Neutrophil (primary cell): ENCODE results near the gene GPR39.

Experiments used
- H3K27ac ChIP-seq: fragments of 200-600 bp; sonication (generic); 2 replicates; pipeline ENCODE4 v1.5.1; 2016; ENCODE audit warnings: mild to moderate bottlenecking, moderate library complexity
- H3K27me3 ChIP-seq: fragments of 200-600 bp; sonication (generic); 2 replicates; pipeline ENCODE4 v1.6.0; 2016; ENCODE audit warnings: mild to moderate bottlenecking
- H3K36me3 ChIP-seq: fragments of 200-600 bp; sonication (generic); 2 replicates; pipeline ENCODE4 v1.5.1; 2017
- H3K4me1 ChIP-seq, 2 experiments: fragments of 200-600 bp in 1 of 2; sonication (generic) in 1 of 2; 1 replicate in 1 of 2; 2 replicates in 1 of 2; pipeline versions ENCODE4 v1.5.1 to v1.6.1; 2013 to 2016; ENCODE audit warnings: low read depth in 1 of 2, low read length in 1 of 2, mild to moderate bottlenecking in 1 of 2, moderate library complexity in 1 of 2; ENCODE audit not compliant: control insufficient read depth in 1 of 2, insufficient read depth in 1 of 2
- H3K4me3 ChIP-seq, 2 experiments: fragments of 200-600 bp in 1 of 2; sonication (generic) in 1 of 2; 1 replicate in 1 of 2; 2 replicates in 1 of 2; pipeline ENCODE4 v1.5.1; 2013 to 2016; ENCODE audit warnings: low read depth in 1 of 2, low read length in 1 of 2, mild to moderate bottlenecking in 1 of 2, moderate library complexity in 1 of 2
- H3K9me3 ChIP-seq: fragments of 200-600 bp; sonication (generic); 2 replicates; pipeline ENCODE4 v1.5.1; 2016
- TF ChIP-seq, protein P1 (sequence below): fragments of 200-600 bp; sonication (generic); IDR thresholded peaks from 2 replicates; pipeline ENCODE4 v1.5.1; 2016; ENCODE audit warnings: antibody characterized with exemption

GPR39 gene

GRCh38 chr2:132416723-132417395 lies at the start of gene GPR39:
GPR39 (plus strand) TSS chr2:132416805.
- H3K27ac ChIP-seq = no peak within 1 kb of the TSS
- H3K27me3 ChIP-seq = peaks cover 48% of the 10 kb centered on the region
- H3K9me3 ChIP-seq = no peaks in the 10 kb centered on the region
- no peaks in the 10 kb centered on the region for H3K36me3 ChIP-seq
- TF ChIP-seq, protein P1, sequence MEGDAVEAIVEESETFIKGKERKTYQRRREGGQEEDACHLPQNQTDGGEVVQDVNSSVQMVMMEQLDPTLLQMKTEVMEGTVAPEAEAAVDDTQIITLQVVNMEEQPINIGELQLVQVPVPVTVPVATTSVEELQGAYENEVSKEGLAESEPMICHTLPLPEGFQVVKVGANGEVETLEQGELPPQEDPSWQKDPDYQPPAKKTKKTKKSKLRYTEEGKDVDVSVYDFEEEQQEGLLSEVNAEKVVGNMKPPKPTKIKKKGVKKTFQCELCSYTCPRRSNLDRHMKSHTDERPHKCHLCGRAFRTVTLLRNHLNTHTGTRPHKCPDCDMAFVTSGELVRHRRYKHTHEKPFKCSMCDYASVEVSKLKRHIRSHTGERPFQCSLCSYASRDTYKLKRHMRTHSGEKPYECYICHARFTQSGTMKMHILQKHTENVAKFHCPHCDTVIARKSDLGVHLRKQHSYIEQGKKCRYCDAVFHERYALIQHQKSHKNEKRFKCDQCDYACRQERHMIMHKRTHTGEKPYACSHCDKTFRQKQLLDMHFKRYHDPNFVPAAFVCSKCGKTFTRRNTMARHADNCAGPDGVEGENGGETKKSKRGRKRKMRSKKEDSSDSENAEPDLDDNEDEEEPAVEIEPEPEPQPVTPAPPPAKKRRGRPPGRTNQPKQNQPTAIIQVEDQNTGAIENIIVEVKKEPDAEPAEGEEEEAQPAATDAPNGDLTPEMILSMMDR = no peak
- no peak within 1 kb of the TSS for H3K4me3 ChIP-seq
- no peaks in the 10 kb centered on the region for H3K4me1 ChIP-seq

GRCh38 chr2:132368191-132368590 lies 48.4 kb upstream of the GPR39 start:
- TF ChIP-seq, protein P1 = no peak
- Histone ChIP-seq H3K9me3 (no peaks in the 10 kb centered on the region), H3K36me3 (no peaks in the 10 kb centered on the region), H3K4me3 (no peak overlapping the region), H3K27ac (no peak overlapping the region), H3K4me1 (no peaks in the 10 kb centered on the region), H3K27me3 (no peaks in the 10 kb centered on the region)

DNA sequence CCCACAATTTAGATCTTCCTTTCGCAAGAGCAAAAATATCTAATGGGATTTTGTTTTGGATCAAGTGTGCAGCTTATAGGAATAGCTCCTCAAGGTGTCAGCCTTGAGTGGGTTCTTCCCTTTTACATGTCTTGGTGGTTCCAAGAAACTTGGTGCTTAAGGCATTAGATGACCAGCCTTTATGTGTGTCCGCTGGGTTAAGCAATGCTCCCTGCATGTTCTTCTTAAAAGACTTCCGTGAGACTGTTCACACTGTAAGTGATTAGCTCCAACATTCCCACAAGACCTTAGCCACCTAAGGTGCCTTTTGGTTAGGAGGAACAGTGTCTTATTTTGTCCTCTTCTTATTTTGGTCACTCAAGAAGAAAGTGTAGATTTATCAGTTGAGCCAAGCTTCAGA lies 44.3 kb upstream of the GPR39 start:
- Histone ChIP-seq H3K36me3 (no peaks in the 10 kb centered on the region), H3K4me3 (no peak overlapping the region), H3K9me3 (no peaks in the 10 kb centered on the region), H3K27ac (no peak overlapping the region), H3K4me1 (no peaks in the 10 kb centered on the region), H3K27me3 (no peaks in the 10 kb centered on the region)
- TF ChIP-seq, protein P1 = no peak

DNA sequence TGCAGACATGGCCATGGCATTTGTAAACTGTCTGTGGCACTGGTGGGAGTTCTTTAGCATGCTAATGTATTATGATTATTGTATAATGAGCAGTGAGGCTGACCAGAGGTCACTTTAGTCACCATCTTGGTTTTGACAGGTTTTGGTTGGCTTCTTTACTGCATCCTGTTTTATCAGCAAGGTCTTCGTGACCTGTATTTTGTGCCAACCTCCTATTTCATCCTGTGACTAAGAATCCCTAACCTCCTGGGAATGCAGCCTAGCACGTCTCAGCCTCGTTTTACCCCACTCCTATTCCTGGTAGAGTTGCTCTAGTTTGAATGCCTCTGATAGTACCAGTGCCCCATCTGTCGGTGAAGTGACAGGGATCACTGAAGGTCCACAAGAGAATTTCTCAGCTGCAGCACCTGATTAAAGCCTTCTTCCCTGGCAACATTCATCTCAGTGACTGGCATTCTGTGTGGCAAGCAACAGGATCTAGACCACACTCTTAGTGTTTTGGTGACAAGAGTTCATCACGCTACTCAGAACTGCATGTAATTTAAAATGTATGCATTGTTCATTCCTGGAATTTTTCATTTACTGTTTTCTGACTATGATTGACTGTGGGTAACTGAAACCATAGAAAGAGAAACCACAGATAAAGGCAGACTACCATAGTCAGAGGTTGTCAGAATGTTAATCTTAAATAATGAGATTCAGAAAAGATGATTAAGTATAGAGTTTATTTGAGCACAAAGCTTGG lies 43.0 kb upstream of the GPR39 start:
- H3K36me3 ChIP-seq = no peaks in the 10 kb centered on the region
- H3K9me3 ChIP-seq = no peaks in the 10 kb centered on the region
- no peaks in the 10 kb centered on the region for H3K4me1 ChIP-seq
- no peaks in the 10 kb centered on the region for H3K27me3 ChIP-seq
- TF ChIP-seq, protein P1 = no peak
- no peak overlapping the region for H3K27ac ChIP-seq
- no peak overlapping the region for H3K4me3 ChIP-seq

DNA sequence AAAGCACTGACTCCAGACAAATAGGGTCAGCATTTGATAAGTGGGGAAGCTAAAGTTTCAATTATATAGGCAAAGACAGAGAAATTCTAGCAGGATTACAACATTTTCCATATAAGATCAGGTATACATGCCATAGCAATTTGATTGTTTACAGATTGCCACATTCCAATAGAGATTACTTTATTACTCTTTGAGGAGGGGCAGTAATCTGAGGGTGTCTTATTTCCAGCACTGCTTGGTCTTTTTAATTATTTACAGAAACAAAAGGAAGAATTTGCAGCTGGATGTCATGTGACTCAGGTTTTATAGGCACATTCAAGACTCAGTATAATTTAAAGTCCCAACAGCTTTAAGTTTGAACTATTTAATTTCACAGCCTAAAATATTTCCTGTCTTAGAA lies 42.5 kb upstream of the GPR39 start:
- no peak overlapping the region for H3K27ac ChIP-seq
- H3K36me3 ChIP-seq = no peaks in the 10 kb centered on the region
- H3K4me1 ChIP-seq = no peaks in the 10 kb centered on the region
- H3K4me3 ChIP-seq = no peak overlapping the region
- no peaks in the 10 kb centered on the region for H3K9me3 ChIP-seq
- H3K27me3 ChIP-seq = no peaks in the 10 kb centered on the region
- TF ChIP-seq, protein P1 = no peak
